Astrocyte of the cerebellum (primary cell): ENCODE measurements around the gene ADTRP.
"Not testable (repeated sequence)": the region's sequence is repeated elsewhere in the genome, so short reads cannot be mapped to it uniquely, and the experiment has no call there.

Experiments used
- DNase-seq: peaks from one replicate; pipeline ENCODE4 v3.0.0-alpha.2; 2011; ENCODE audit warnings: low read depth
- H3K4me3 ChIP-seq: 2 replicates; pipeline ENCODE4 v1.5.1; 2011; ENCODE audit warnings: mild to moderate bottlenecking, low read depth, low read length, moderate library complexity
- in situ Hi-C: cut with HindIII; loops from 2 replicates; pipeline ENCODE4 v1.10.0; 2017; ENCODE audit warnings: low sequenced_read_pairs
- TF ChIP-seq, protein P1 (sequence below): IDR thresholded peaks from 2 replicates; pipeline ENCODE4 v1.5.1; 2012; ENCODE audit warnings: low read length, low read depth, moderate library complexity, mild to moderate bottlenecking; ENCODE audit errors: missing control alignments

ADTRP gene

DNA sequence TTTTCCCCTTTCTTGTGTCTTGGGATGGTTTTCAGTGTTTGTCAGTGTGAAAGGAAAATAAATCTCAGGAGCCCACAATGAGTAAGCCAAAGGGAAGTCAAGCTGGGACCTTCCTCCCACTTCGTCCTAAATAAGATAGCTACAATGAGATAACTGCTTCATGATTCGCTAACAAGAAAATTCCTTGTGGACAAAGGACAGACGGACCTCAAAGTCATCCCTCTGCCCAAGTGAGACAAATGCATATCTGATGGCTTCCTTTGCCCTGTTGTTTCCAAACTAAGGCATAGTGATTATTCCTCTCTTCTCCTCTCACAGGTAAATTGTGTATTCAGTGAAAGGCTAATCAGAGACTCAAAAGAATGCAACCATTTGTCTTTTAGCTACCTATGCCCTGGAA, 26.1 kb upstream of the ADTRP start:
- in situ Hi-C loops, result loop anchor here (5.0 kb wide), 1 partner anchor 33 kb away; no protein-coding TSS in a partner anchor
- DNase-seq, result no peak
- H3K4me3 ChIP-seq, result no peak overlapping the region
- TF ChIP-seq, protein P1, sequence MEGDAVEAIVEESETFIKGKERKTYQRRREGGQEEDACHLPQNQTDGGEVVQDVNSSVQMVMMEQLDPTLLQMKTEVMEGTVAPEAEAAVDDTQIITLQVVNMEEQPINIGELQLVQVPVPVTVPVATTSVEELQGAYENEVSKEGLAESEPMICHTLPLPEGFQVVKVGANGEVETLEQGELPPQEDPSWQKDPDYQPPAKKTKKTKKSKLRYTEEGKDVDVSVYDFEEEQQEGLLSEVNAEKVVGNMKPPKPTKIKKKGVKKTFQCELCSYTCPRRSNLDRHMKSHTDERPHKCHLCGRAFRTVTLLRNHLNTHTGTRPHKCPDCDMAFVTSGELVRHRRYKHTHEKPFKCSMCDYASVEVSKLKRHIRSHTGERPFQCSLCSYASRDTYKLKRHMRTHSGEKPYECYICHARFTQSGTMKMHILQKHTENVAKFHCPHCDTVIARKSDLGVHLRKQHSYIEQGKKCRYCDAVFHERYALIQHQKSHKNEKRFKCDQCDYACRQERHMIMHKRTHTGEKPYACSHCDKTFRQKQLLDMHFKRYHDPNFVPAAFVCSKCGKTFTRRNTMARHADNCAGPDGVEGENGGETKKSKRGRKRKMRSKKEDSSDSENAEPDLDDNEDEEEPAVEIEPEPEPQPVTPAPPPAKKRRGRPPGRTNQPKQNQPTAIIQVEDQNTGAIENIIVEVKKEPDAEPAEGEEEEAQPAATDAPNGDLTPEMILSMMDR, result no peak

DNA sequence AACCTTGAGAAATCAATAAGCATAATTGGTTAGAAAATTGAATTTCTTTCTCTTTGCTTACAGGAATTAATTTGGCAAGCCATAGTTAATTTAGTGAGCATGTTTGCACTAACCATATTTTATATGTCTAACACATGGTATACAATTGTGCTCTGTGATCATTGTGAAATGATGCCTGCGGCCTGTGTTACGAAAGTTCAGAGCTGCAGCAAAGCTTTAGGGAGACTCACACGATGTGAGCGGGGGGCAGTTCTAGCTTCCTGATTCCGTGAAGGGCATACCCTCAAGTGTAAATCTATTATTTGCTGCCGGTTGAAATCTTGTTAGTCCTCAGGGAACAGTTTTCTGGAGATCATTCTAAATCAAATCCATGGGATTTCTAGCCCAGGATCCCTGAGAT, 25.5 kb upstream of the ADTRP start:
- no peak for DNase-seq
- no peak overlapping the region for H3K4me3 ChIP-seq
- TF ChIP-seq, protein P1, result no peak
- in situ Hi-C loops, result loop anchor here (5.0 kb wide), 1 partner anchor 33 kb away; no protein-coding TSS in a partner anchor

DNA sequence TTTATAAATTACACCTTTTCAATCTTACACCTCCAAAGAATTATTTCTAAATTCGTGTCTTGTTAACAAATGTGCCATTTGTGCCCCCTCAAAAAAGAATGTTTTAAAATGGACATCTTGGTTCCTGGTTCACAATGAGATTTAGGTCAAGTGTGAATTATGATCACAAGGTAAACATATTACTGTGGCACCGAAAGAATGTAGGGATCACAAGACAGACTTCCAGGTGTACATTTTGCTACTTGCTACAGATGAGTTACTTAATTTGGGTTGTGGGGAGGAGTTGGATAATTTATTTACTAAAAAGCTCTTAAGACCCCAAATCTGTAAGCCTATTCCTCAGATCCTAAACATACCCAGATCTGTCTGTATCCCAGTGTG, 25.0 kb upstream of the ADTRP start:
- no peak overlapping the region for H3K4me3 ChIP-seq
- TF ChIP-seq, protein P1, result no peak
- DNase-seq, result no peak
- in situ Hi-C loops, result loop anchor here (5.0 kb wide), 1 partner anchor 34 kb away; no protein-coding TSS in a partner anchor

DNA sequence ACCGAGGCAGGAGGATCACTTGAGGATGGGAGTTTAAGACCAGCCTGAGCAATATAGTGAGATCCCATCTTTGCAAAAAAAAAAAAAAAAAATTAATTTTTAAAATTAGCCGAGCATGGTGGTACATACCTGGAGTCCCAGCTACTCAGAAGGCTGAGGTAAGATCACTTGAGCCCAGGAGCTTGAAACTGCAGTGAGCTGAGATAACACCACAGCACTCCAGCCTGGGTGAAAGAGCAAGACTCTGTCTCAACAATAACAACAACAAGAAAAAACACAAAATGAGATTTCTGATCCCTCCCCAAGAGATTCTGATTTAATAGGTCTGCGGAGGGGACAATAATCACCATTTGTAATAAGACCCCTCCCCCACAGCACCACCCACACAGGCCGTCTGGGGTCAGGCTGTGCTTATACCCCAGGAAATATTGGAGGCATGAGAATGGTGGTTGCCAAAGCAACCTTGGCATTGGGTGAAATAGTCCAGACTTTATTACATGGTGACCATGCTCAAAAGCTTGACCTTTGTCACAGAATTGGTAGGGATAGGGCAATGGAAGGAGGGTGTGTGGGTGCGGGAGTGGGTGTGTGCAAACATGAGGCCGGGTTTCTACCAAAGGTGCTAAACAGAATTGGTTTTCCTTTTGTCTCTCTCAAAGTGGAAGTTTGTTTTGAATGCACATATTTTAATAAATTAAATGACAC, 24.4 kb upstream of the ADTRP start:
- in situ Hi-C loops, result loop anchor here (5.0 kb wide), 1 partner anchor 34 kb away; no protein-coding TSS in a partner anchor
- TF ChIP-seq, protein P1, result no peak
- no peak overlapping the region for H3K4me3 ChIP-seq
- no peak for DNase-seq

- peak; percentile 22 for DNase-seq
- in situ Hi-C loops, result loop anchor here (5.0 kb wide), 1 partner anchor 37 kb away; no protein-coding TSS in a partner anchor
- not testable (repeated sequence) for H3K4me3 ChIP-seq
Measured at GRCh38 chr6:11800531-11800930, 21.9 kb upstream of the ADTRP start.

GRCh38 chr6:11798538-11798937, 19.9 kb upstream of the ADTRP start:
- in situ Hi-C loops, result no loop called here
- no peak overlapping the region for H3K4me3 ChIP-seq
- TF ChIP-seq, protein P1, result no peak
- DNase-seq, result no peak

DNA sequence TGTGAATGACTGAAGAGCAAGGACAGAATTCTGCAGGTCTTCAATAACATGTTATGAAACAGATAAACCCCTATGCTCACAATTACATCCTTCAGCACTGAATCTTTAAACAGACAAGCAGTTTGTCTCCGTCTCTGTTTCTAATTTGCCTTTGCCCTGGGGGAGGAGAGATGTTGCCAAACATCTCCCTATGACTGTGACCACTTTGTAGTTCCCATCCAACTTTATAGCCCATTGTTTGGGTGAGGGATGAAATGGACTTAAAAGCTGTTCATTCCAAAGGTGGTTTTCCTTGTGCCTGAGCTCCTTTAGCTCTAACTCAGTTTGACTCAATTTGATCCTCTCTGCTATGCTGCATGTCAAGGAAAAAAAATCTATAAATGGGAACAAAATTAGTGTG, 19.5 kb upstream of the ADTRP start:
- DNase-seq, result peak; percentile 4
- H3K4me3 ChIP-seq, result no peak overlapping the region
- TF ChIP-seq, protein P1, result no peak
- in situ Hi-C loops, result no loop called here
